Measurements from ENCODE around the gene CAMK1G.
A peak's percentile ranks its signal among the peaks of the same experiment; 100 is the strongest.

The CAMK1G gene

DNA sequence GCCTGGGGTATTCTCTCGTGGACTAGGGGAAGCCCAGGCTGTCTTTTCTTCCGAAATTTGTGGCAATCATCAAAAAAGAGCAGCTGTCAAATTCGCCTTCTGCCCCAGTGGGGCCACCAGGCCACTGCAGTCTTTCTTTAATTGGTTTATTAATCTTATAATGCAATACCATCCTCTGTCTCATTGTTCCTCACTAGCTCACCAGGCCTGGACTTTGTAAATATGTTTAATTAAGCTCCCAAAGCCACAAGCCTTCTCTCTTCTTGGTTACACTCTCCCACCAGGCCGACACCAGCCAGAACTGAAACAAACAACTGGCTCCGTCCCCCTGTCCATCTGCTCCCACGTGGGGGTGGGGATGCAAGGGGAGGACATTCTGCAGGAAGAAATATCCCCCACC lies 22.0 kb upstream of the CAMK1G start:
- TF ChIP-seq, protein P1, sequence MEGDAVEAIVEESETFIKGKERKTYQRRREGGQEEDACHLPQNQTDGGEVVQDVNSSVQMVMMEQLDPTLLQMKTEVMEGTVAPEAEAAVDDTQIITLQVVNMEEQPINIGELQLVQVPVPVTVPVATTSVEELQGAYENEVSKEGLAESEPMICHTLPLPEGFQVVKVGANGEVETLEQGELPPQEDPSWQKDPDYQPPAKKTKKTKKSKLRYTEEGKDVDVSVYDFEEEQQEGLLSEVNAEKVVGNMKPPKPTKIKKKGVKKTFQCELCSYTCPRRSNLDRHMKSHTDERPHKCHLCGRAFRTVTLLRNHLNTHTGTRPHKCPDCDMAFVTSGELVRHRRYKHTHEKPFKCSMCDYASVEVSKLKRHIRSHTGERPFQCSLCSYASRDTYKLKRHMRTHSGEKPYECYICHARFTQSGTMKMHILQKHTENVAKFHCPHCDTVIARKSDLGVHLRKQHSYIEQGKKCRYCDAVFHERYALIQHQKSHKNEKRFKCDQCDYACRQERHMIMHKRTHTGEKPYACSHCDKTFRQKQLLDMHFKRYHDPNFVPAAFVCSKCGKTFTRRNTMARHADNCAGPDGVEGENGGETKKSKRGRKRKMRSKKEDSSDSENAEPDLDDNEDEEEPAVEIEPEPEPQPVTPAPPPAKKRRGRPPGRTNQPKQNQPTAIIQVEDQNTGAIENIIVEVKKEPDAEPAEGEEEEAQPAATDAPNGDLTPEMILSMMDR (conservative IDR thresholded peaks at IDR 0.05; ENCODE audit: low read depth, low read length) = no peak
- DNase-seq (ENCODE audit: low read depth) = no peak
- no peak overlapping the region for H3K4me3 ChIP-seq (ENCODE audit: low read length)

DNA sequence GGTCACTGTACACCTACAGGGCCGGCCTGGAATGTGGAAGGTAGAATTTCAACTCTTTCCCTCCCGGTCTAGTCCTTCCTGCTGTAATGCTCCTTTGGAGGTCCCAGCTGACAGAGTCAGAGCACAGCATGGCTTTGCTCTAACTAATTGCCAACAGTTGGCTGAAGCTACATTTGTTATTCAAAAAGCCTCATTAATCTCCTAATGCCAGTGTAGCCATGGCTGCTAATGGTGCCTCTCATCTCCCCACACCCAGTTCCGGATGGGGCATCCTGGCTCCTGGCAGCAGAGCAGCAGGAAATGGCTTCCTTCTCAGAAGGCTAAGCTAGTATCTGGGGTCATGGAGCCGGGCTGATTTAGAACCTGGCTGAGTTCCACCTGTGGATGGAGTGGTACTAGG lies 18.7 kb upstream of the CAMK1G start:
- no peak overlapping the region for H3K4me3 ChIP-seq (ENCODE audit: low read length)
- TF ChIP-seq, protein P1 (conservative IDR thresholded peaks at IDR 0.05; ENCODE audit: low read depth, low read length) = no peak
- DNase-seq (ENCODE audit: low read depth) = no peak

DNA sequence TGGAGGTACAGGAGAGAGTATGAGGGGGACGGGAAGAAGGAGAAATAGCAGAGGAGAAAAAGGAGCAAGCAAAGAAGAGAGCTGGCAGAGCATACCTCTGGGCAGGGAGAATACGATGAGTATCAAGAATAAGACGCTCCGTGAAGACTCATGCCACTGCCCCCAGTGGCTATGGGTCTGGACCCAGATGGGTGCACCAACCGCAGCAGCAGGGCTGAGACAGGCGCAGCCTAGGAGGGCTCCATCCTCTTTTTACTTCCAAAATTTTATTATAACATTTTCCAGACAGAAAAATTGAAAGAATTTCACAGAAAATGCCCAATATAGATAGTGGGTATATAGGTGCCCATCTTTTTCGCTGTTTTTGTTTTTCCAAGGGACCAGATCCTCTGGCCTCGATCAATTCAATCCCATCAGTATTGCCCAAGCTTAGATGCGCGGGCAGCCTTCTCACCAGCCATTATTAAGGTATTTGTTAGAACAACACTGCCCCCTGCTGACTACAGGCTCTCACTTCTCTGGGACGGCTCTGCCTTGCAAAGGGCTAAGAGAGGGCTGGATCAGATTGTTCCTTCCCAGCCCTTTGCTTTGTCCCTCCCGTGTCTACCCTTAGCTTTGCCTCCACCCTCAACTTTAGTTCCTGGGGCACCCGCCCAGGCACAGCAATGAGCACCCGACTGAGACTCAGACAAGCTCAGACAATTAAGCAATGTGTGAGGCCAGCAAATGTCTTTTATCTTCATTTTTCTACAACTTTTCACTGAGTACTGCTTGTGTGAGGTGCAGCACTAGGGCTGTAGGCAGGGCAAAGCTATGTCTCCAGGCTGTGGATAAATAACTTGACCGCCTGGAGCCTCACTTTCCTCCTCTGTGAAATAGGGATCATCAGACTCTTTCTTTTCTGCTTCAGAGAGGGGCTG lies 17.5 kb upstream of the CAMK1G start:
- TF ChIP-seq, protein P1 (conservative IDR thresholded peaks at IDR 0.05; ENCODE audit: low read depth, low read length) = peak; percentile 84
- no peak for DNase-seq (ENCODE audit: low read depth)
- H3K4me3 ChIP-seq (ENCODE audit: low read length) = no peak overlapping the region

DNA sequence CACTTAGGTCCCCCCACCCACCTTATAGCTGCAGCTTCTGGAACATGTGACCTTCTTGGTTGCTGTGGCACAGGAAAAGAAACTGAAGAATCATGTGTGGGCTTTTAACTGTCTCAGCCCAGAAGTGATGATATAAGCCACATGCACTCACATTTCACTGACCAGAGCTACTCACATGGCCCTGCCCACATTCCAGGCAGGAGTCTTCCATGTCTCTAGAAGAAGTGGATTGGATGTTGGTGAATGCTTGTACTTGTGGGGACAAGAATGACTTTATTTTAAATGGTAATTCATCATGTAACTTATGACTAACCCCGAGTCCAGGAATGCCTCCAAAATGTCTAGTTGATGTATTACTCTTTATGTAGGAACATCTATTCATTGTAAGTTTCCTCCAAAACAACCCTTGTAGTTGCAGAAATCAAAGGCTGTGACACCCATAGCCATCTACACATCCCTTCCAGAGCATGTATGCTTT lies 15.8 kb upstream of the CAMK1G start:
- DNase-seq (ENCODE audit: low read depth) = no peak
- no peak overlapping the region for H3K4me3 ChIP-seq (ENCODE audit: low read length)
- TF ChIP-seq, protein P1 (conservative IDR thresholded peaks at IDR 0.05; ENCODE audit: low read depth, low read length) = no peak

DNA sequence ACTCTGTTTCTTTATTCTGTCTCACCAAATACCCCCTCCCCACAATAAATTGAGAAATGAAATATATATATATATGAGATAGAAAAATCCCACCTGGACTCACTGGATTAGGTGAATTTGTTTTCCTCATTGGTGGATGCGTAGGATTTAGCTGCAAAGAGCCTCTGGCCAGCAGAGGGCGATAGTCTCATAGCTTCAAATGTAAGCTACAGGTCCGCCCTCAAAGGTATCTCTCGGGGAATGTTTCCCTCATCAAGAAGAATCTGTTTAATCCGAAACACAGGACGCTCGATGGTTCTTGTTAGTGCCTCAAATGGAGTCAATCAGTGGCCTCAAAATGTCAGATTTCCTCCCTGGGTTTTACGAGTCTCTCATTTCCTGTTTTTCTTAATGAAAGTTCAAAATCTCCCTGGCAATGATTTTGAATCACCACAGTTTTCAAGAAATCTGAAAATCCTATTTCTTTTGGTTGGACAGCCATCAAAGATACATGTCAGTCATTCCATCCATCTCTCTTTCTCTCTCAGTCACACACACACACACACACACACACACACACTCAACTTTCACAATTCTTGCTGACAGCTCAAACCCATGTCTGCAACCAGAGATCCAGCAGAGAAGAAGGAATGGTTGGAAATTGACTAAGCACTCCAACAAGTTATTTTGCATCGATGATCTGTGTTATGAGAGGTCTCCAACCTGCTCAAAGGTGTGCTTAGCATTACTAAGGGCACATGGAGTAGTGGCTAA lies 13.9 kb upstream of the CAMK1G start:
- H3K4me3 ChIP-seq (ENCODE audit: low read length) = no peak overlapping the region
- DNase-seq (ENCODE audit: low read depth) = peak; percentile 47
- TF ChIP-seq, protein P1 (conservative IDR thresholded peaks at IDR 0.05; ENCODE audit: low read depth, low read length) = peak; percentile 97

DNA sequence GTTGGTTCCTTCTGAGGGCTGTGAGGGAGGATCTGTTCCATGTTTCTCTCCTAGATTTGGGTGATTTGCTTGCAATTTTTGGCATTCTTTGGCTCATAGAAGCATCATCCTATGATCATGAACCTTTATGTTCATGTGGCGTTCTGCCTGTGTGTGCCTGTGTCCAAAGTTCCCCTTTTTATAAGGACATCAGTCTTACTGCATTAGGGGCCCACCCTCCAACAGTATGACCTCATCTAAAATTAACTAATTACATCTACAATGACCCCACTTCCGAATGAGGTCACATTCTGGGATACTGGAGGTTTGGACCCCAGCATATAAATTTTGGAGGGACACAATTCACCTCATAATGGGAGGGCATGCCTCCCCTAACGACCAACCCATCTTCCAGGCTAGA lies 12.8 kb upstream of the CAMK1G start:
- TF ChIP-seq, protein P1 (conservative IDR thresholded peaks at IDR 0.05; ENCODE audit: low read depth, low read length) = no peak
- no peak overlapping the region for H3K4me3 ChIP-seq (ENCODE audit: low read length)
- no peak for DNase-seq (ENCODE audit: low read depth)

Measured in retinal pigment epithelial cell (primary cell).